ENCODE results near the gene UBE2G2.
"Not testable (repeated sequence)": the region's sequence is repeated elsewhere in the genome, so short reads cannot be mapped to it uniquely, and the experiment has no call there.

UBE2G2 gene

DNA sequence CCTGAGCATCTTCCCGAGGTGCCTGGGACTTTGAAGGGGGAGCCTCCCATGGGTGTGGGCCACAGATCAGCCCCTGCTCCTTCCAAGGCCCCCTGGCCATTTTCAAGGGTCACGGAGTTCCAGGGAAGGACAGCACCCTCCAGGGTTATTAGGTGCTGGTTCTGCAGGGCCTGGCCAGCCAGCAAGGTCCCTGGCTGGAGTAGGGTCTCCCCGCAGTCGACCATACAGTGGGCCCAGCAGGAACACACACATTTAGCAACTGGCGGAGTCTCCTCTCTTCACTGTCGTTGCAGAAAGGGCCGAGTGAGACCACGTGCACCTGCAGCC lies 34.0 kb upstream of the UBE2G2 start:
- DNase-seq: no peak

- no peak for DNase-seq
These were observed 33.5 kb upstream of the UBE2G2 start for GRCh38 chr21:44834951-44835646.

DNA sequence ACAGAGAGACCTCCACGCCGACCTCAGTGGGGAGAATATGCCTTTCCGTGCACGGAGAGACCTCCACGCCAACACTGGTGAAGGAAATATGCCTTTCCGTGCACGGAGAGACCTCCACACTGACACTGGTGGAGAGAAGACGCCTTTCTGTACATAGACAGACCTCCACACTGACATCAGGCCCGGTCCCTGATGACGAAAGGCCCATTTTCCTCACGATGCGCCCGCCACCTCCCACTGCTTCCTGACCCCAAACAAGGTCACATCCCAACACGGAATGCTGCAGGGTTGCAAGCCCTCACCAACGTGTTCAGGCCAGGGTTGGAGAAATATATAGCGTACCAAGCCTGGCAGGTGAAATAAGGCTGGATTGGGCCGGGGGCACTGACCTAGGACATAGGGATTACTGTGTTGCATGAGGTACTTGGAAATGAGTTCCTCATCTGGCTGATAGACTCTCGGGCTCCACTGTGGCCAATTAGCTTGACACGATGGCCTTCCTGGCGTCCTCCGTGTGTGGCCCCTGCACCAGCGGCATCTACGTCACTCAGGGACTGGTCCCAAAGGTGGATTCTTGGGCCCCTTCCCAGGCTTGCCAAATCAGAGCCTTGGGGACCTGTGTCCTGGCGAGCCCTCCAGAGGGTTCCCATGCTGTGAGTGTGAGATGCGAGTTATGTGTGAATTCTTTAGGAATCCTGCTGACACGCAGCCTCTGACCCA lies 32.8 kb upstream of the UBE2G2 start:
- no peak for DNase-seq

DNA sequence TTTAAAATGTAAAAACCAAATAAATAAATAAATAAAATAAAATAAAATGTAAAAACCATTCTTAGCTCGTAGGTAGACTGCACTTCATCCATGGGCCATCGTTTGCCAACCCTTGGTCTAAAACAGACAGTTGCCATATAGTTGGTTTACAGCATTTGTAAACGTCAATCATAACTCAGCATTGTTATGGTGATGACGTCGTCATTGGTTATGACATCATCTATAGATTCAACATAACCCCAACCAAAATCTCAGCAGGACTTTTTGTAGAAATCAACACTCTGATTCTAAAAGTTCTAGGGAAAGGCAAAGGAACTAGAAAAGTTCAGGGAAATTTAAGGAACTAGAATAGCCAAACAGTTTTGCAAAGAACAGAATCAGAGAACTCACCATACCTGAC lies 32.0 kb upstream of the UBE2G2 start:
- no peak for DNase-seq

DNA sequence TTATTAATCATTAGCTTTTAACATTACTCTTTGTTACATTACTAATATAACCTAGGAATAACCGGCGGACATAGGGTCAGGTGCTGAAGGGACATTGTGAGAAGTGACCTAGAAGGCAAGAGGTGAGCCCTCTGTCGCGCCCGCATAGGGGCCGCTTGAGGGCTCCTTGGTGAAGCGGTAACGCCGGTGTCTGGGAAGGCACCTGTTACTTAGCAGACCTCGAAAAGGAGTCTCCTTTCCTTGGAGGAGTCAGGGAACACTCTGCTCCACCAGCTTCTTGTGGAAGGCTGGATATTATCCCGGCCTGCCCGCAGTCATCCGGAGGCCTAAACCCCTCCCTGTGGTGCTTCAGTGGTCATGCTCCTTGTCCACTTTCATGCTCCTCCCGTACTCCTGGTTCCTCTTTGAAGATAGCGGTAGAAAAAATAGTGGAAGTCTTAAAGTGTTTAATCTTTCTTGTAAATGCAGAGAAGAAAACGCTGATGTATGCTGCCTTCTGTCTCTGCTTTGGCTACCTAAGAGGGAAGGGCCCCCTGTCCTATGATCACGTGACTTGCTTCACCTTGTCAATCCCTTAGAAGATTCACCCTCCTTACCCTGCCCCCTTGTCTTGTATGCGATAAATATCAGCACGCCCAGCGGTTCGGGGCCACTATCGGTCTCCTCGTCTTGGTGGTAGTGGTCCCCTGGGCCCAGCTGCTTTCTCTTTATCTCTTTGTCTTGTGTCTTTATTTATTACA lies 31.1 kb upstream of the UBE2G2 start:
- not testable (repeated sequence) for DNase-seq

GRCh38 chr21:44831227-44831860 lies 29.7 kb upstream of the UBE2G2 start:
- no peak for DNase-seq

DNA sequence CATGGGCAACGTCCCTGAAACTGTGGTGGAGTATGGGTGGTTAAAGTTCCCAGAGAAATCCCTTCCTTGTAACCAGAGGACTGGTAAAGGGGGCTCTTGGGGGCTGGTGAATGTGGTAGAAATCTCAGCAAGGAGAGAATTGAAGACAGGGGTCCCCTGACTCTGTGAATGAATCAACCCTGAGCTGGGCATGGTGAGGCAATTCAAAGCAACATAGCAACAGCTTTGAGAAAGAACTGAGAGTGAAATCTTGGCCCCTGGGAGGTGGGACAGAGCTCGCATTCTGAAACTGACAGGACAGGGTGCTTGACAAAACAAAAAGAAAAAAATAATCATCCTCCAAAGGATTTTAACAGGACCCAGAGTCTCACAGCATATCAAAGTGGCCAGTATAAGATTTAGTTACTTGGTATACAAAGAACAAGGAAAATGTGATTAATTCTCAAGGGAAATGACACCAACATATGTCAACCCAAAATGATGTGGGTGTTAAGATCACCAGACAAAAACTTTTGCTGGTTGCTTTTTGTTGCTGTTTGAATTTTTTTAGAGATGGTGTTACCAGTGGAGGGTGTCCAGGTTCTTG lies 28.0 kb upstream of the UBE2G2 start:
- DNase-seq: no peak

- DNase-seq: no peak
These were observed 26.9 kb upstream of the UBE2G2 start for GRCh38 chr21:44828362-44829056.

DNA sequence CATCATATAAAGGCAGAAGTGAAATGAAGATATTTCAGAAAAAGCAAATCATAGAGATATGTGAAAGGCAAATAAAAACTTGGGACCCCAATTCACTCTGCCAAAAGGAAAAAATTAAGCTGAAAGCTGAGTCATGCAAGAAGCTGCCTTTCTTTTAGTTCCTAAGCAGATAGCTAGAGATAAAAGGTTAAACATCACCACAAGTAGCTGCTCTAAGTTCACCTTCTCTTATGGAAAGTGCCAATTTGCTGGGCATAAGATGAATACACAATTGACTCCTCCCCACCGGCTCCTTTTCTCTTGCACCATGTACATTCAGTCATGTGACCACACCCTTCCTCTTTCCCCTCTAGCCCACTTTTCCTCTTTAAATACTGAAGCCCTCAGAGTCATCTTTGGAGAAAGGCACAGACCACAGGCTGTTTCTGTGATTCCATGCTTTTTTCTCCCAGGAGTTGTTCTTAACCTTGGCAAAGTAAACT lies 21.6 kb upstream of the UBE2G2 start:
- no peak for DNase-seq

DNA sequence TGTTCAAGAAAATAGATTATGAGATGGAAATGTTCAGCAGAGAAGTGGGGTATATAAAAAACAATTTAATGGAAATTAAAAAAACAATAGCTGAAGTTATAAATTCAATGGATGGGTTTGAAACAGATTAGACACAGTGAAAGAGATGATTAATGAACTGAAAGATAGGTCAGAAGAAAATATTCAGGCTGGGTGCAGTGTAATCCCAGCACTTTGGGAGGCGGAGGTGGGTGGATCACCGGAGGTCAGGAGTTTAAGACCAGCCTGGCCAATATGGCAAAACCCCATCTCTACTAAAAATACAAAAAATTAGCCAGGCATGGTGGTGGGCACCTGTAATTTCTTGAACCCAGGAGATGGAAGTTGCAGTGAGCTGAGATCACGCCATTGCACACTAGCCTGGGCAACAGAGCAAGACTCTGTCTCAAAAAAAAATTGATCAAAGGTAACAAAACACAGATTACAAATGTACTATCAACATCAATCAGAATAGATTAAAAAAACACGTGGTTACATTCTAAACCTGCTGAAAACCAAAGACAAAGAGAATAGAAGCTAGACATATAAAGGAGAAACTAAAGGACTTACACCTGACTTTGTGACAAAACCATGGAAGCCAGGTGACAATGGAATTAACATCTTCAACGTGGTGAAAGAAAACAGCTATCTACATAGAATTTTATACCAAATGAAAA lies 21.0 kb upstream of the UBE2G2 start:
- DNase-seq: no peak

DNA sequence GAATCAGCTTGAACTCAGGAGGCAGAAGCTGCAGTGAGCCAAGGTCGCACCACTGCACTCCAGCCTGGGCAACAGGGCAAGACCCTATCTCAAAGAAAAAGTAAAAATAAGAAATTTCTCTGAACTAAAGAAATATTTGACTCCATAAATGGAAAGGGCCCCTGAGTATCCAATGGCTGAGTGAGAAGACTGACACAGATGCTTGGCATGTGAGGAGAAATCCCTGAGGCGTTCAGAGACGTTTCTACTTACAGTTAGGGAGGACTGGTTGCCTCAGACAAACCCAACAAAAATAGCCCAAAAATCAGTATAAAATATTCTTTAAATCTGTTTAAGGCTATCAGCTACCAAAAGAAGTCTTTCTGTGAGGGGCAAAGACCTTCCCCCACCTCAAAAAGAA lies 19.2 kb upstream of the UBE2G2 start:
- no peak for DNase-seq

DNA sequence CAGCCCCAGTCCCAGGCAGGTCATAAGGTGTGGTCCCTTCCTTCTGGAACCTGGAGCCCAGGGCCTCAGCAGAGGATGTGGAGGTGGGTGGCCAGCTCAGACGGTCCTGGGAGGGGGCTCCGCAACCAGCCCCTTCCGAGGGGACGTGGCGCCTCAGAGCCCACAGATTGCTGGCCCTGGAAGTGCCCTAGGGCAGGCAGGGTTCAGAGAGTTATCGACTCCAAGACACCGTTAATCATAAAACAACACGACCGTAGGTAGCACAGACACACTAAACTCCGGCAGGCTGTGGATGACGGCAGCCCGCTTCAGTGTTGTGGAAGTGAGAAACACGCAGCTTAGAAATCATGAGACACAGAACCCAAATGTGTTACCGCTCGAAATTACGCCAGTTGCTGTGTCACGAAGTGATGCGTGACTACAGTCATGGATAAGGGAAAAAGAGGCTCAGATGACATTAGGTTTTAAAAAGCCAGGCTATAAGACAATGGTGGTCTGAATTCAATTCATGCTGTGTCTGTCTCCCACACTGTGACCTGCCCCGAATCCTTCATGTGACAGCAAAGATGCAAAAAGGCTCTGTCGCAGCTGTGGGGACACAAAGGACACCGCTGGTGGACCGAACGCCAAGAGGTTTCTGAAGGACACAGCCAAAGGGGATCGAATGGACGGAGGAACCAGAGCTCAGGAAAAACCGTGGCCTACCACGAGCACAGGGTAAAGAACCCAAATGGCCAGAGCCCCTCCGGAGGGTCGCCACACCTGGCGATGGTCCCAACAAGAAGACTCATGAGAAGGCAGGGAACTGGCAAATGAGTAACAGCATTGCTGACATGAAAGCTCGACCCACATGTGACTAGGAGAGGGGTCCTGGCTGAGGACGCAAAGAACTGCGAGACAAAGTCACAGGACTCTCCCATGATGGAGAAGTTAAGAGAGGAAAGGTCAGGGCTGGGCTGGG lies 17.9 kb upstream of the UBE2G2 start:
- no peak for DNase-seq

DNA sequence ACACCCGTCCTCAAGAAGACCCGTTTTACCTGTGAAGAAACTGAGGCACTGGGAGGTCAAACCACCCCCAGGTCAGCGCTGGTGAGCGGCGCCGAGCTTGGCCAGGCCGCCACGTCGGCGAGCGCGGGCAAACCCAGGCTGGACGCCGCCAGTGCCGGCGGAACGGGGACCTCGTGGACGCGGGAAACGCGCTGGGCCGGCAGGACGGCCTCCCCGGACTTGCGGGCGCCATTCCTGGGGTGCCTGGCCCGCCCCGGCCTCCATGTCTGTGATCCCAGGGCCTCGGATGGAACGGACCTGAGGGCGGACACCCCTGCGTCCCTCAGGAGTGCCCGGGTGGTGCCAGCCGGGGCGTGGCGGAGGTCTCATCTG lies 17.0 kb upstream of the UBE2G2 start:
- no peak for DNase-seq

DNA sequence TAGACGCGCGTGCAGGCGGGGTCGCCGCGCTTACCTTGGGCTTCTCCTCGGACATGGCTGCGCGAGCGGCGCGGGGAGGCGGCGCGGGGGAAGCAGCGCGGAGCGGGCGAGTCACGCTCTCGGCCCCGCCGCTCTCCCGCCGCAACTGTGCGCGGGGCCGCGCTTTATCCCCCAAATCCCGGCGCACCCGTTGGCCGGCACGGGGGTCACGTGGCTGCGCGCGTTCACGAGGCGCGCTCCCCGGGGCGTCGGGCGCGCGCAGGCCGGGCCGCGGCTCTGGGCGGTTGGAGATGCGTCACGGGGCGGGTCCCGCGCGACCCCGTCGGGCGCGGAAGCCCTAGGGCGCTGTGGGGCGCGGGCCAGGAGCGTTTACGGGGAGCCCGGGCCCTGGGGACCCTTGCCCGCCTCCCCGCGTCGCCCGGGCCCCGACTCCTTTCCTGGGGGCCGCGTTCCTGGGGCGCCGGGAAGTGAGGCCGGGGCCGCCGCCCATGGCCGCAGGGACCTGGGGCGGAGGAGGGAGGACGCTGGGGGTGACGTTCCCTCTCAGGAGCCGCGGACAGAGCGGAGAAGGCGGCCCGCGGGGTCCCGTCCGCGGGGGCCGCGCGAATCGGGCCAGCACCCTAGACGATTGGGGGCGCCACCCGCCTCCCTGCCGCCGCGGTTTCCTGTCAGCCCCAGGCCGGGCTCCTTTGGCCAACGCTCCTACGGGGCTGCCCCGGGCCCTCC lies 16.5 kb upstream of the UBE2G2 start, which contains the start of gene SUMO3:
SUMO3 (minus strand) TSS at position 149 of the 726 bp plus-strand sequence; CDS start at position 55, 94 bp downstream.
- no peak for DNase-seq

GRCh38 chr21:44817506-44817880 lies 15.9 kb upstream of the UBE2G2 start:
- no peak for DNase-seq

DNA sequence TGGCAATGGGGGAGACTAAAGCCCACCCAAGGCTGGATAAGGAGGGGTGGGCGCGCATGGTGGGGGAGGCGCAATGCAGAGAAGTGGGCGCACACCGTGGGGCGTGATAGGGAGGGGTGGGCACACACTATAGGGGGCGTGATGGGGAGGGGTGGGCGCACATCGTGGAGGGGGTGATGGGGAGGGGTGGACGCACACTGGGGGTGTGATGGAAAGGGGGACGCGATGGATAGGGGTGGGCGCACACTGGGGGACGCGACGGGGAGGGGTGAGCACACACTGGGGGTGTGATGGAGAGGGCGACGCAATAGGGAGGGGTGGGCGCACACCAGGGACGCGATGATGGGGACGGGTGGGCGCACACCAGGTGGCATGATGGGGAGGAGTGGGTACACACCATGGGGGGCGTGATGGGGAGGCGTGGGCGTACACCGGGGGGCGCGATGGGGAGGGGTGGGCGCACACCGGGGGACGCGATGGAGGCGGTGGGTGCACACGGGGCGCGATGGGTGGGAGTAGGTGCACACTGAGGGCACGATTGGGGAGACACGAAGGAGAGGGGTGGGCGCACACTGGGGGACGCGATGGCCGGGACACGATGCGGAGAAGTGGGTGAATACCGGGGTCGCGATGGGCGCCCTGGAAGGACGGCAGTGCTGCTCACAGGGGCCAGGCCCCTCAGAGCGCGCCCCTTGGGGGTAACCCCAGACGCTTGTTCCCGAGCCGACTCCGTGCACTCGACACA lies 15.3 kb upstream of the UBE2G2 start:
- no peak for DNase-seq

DNA sequence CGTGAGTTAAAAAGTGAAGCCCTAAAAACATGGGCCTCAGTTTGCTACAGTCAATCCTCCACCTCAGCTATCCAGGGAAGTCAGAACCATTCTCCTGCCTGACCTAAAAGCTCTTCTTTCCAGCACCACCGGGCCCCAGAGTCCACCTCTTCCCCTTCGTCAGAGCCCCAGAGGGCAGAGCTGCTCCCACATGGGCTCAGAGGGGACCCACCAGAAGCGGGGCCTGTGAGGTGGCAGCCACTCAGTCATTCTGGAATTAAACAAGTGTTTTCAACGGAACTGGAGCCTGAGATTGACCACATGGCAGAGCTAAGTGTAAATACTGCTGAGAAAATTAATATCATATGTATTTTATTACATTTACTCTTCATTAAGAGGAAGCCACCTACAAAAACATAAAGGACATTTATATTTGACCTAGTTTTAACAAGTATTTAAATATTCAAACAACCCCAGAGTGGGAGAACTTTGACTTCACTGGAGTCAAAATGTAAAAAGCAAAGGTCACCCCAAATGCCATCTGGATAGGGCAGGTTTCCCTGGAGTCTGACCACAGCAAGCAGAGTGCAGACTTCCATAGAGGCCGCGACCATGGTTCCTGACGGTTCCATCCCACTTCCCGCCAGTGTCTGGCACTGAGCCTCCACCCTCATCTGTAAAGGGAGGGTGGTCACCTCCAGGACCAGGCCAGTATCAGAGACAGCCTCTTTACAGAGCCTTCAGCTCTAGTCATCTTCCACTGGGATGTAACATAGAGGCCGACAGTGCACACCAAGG lies 14.4 kb upstream of the UBE2G2 start:
- no peak for DNase-seq

DNA sequence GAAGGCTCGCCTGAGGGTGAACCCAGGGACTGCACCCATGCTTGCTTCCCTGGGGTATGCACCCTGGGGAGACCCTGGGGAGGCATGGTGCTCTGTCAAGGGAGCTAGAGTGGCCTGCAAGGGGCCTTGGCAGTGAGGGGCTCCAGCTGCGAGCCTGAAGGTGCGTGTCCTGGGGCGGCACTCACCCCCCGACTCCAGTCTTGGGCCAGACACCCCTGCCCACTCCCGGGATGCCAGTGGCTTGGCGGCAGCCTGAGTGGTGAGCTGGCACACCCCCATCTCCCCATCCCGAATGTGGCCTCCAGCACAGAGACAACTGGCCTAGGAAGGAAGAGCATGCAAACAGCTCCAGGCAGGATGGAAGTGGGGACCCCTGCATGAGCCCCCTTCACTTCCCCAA lies 13.6 kb upstream of the UBE2G2 start:
- no peak for DNase-seq

Data from SIG-M5 (cell line).